T47D (cell line): ENCODE data around the gene NGB.
"Not testable (repeated sequence)": the region's sequence is repeated elsewhere in the genome, so short reads cannot be mapped to it uniquely, and the experiment has no call there.

Experiments
- DNase-seq, 2 experiments: peaks; one replicate each; pipeline versions ENCODE4 v3.0.0 to v3.0.0-alpha.2; 2011 to 2012; ENCODE audit warnings: low read depth in 1 of 2, low spot score in 1 of 2
- JUND ChIP-seq: IDR thresholded peaks from 2 replicates; pipeline ENCODE4 v1.6.1; 2012; ENCODE audit warnings: low read depth
- in situ Hi-C: cut with HindIII; loops from 2 replicates; pipeline ENCODE4 v1.10.0; 2016; ENCODE audit warnings: low sequenced_read_pairs, low pct_unique_long_range_greater_than_20kb

Gene NGB

GRCh38 chr14:77271113-77271710, at the start of gene NGB:
Gene NGB, minus strand, starts transcription at chr14:77271206. Its CDS starts 269 bp downstream, at chr14:77270937.
- in situ Hi-C loops: no loop called here
- DNase-seq: no peak
- TF ChIP-seq JUND: no peak

- in situ Hi-C loops: no loop called here
- no peak for TF ChIP-seq JUND
- peak; percentile 67 to 95 for DNase-seq
These were observed 49.4 kb upstream of the NGB start, which contains the start of gene POMT2 for GRCh38 chr14:77320238-77320935. Gene POMT2, minus strand, starts transcription at chr14:77320883. Its CDS starts 202 bp downstream, at chr14:77320681.

GRCh38 chr14:77319422-77319821, 48.4 kb upstream of the NGB start:
- in situ Hi-C loops: no loop called here
- TF ChIP-seq JUND: no peak
- no peak for DNase-seq

- DNase-seq, in situ Hi-C loops: not testable (repeated sequence)
These were observed 47.8 kb upstream of the NGB start for GRCh38 chr14:77318756-77319155.

GRCh38 chr14:77318006-77318553, 47.1 kb upstream of the NGB start:
- in situ Hi-C loops: no loop called here
- TF ChIP-seq JUND: no peak
- no peak for DNase-seq

- no peak for TF ChIP-seq JUND
- no peak for DNase-seq
- in situ Hi-C loops: no loop called here
These were observed 45.9 kb upstream of the NGB start for GRCh38 chr14:77316872-77317301.

- in situ Hi-C loops: no loop called here
- DNase-seq: no peak
These were observed 45.1 kb upstream of the NGB start for GRCh38 chr14:77316195-77316505.

GRCh38 chr14:77314539-77315457, 43.8 kb upstream of the NGB start:
- in situ Hi-C loops: no loop called here
- TF ChIP-seq JUND: no peak
- peak in 1 of 2 experiments; percentile 35 for DNase-seq

More at GRCh38 chr14:77316195-77316505, 45.1 kb upstream of the NGB start:
- TF ChIP-seq JUND: no peak

- peak; percentile 37 to 93 for DNase-seq
- in situ Hi-C loops: no loop called here
- TF ChIP-seq JUND: no peak; the same call in 1 of the 2 replicates
These were observed 43.0 kb upstream of the NGB start for GRCh38 chr14:77314043-77314442.

- no peak for DNase-seq
- no peak for TF ChIP-seq JUND
- in situ Hi-C loops: no loop called here
These were observed 42.4 kb upstream of the NGB start for GRCh38 chr14:77313371-77313770.

- DNase-seq: no peak
- in situ Hi-C loops: no loop called here
- TF ChIP-seq JUND: no peak
These were observed 40.2 kb upstream of the NGB start for GRCh38 chr14:77311217-77311616.

GRCh38 chr14:77310026-77310425, 39.0 kb upstream of the NGB start:
- no peak for DNase-seq
- no peak for TF ChIP-seq JUND
- in situ Hi-C loops: no loop called here
